Endothelial cell of hepatic sinusoid (primary cell): ENCODE data around the gene AFF3.
"Not testable (repeated sequence)": the region's sequence is repeated elsewhere in the genome, so short reads cannot be mapped to it uniquely, and the experiment has no call there.

Experiments
- in situ Hi-C: cut with HindIII; loops from 2 replicates; pipeline ENCODE4 v1.10.0; 2017; ENCODE audit warnings: low sequenced_read_pairs

The AFF3 gene

GRCh38 chr2:99776906-99777646 lies 365.3 kb downstream of the AFF3 start:
- in situ Hi-C loops = no loop called here

DNA sequence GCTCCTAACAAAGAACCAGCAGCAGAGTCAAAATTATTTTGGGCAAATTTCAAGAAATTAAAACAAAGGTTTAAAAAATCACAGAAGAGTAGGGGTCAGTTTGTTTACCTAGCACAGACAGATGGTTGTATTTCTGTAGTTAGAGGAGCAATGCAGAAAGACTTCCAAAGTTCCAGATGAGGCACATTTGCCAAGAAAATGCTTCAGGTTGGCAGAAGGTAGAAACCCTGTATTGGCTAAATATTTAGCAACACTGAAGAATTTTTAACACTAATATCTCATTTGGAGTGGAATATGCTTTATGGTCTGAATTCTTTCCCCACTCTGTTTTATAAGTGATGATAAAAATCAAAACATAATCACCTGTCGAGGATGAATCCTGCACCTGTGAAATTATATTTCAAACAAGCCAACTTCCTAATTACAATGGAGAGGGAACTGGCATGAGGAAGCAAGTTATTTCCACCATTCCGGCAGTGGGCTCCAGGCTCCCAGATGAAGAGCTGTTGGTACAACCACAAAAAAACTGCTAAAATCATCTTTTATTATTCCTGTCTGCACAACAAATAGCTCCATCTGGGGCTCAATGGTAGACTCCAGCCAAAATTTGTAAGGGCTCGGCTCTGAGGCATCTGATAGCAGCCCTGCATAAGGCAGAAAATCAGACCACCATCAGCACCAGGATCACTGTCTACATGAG lies 366.0 kb downstream of the AFF3 start:
- in situ Hi-C loops = no loop called here

DNA sequence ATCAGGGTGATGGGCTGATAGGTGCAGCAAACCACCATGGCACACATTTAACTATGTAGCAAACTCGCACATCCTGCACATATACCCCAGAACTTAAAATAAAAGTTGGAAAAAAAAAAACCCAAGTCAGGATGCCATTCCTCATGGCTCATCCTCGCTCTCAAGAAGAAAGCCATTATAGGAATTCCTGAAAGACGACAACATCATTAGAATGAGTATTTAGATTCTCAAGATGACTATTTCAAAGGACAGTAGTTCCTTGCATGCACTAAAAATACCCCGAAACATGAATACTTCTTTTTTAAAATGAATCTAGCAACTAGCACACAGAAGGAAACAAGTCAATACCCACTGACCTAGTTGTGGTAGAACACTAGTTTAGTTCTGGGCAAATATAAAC lies 366.8 kb downstream of the AFF3 start:
- in situ Hi-C loops = no loop called here

GRCh38 chr2:99773642-99774041 lies 368.7 kb downstream of the AFF3 start:
- in situ Hi-C loops = not testable (repeated sequence)

DNA sequence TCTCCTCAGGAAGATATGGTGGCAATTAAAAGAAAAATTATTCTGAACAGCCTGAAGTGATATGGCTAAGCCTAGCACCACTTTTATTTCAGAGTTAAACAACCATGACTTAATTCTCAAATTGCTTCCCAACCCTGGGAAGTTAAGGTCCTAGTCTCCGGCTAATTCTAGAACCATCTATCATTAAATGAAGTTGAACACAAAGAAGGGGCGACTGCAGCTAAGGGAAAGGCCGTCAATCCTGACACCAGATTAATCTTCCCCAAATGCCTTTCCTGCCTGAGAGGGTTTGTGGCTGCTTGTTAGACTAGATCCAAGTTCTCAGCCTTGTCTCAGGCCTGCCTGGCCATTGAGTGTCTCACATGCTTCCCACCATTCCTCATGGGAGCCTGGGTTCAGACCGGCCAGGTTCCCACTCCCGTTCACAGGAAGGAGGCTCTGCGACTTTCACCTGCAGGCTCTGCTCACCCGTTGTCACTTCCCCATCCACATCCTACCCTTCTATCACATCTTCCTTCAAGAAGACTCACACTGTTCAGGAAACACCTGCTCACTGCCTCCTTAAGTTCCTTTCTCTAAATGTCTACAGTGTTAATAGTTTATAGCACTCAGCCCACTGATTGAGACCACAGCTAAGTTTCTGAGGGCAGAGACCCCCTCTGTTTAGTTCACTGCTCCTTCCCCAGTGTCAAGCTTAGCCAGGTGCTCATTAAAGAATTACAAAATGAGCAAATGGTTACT lies 369.6 kb downstream of the AFF3 start:
- in situ Hi-C loops = no loop called here

- in situ Hi-C loops = no loop called here
Measured at GRCh38 chr2:99771681-99772333, 370.6 kb downstream of the AFF3 start.

DNA sequence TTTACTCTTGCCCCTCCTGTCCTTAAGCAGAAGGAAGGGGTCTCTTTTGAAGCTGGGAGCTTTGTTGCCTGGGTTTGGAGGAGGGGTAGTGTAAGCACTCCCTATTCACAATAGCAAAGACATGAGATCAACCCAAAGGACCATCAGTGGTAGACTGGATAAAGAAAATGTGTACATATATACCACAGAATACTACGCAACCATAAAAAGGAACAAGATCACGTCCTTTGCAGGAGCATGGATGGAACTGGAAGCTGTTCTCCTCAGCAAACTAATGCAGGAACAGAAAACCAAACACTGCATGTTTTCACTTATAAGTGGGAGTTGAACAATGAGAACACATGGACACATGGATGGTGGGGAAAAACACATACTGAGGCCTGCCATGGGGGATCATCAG lies 371.5 kb downstream of the AFF3 start:
- in situ Hi-C loops = no loop called here

DNA sequence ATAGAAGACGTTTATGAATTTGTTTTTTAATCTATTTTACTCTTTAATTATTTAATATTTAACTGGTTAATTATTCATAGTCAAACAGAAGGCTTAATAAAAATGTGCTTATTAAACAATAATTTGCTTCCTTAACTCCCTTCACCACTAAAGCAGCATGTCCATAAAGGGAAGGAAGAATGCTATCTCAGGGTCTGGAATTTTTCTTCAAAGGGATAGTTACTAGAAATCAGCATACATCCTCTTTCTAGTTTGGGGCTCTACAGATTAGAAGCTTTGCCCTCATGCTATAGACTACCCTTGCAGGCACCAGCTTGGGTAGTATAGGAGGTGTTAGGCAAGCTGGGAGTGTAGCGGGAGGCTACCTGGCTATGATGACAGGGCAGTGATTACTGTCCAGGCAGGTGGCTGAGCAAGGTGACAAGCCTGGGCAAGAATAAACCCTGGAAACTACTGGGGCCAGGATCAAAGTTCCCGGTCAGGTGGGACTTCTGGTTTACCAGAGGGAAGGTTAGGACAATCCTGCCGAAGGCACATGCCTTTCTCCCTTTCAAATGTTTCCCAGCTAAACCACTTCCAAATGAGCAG lies 376.6 kb downstream of the AFF3 start:
- in situ Hi-C loops = no loop called here

GRCh38 chr2:99763764-99764163 lies 378.6 kb downstream of the AFF3 start:
- in situ Hi-C loops = no loop called here

DNA sequence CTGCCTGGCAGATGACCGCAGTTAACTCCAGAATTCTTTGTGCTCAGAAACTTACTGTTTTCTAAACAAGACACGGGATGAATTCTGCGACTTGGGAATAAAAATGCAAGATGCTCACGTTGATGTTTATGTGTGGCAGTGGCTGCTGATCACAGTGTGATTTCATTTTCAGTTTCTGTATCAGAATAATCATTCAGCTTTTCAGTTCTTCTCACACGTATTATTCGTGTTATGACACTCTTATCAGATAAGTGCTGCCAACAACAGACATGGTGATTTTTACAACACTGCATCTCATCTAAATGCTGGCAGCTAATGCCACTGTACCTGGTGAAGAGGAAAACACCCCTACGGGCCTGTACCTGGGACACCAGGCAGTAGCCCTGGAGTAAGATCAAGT lies 379.7 kb downstream of the AFF3 start:
- in situ Hi-C loops = no loop called here

GRCh38 chr2:99757611-99758114 lies 384.7 kb downstream of the AFF3 start:
- in situ Hi-C loops = loop anchor here (5.0 kb wide), 1 partner anchor 85 kb away; no protein-coding TSS in a partner anchor

- in situ Hi-C loops = loop anchor here (5.0 kb wide), 1 partner anchor 84 kb away; no protein-coding TSS in a partner anchor
Measured at GRCh38 chr2:99756059-99756458, 386.3 kb downstream of the AFF3 start.

- in situ Hi-C loops = no loop called here
Measured at GRCh38 chr2:99754210-99754609, 388.2 kb downstream of the AFF3 start.

DNA sequence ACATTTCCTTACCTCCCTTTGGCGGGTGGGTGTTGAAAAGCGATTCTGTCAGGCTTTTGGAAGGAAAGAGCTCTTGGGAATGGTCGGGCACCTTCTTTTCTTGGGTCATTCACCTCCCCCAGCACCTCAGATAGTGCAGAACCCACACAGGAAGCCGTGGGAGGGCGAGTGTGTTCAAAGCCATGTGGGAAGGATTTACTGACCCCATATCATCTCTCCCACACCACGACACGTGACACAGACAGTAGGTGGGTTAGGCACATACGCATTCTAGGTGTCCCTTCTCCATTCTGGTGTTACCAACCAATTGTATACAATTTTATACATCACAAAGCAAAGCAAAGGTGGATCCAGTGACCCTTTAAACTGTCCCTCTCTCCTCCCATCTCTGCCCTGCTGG lies 388.9 kb downstream of the AFF3 start:
- in situ Hi-C loops = no loop called here

DNA sequence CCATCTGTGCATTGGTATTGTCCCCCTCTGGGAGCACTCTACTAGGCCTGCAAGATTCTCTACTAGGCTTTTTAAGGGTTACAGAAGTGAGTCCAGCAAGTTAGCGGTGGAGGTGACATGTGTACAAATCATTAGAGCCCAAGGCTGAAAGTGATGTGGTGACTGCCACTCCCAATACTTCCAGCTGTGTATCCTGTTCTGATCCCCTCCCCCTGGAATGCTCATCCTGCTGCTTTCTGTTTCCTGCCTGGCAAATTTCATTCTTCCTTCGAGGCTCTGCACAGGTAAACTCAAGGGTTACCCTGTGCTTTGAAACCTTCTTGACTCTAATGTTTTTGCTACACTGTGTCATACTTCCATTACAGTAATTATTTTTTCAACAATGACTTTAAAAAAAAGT lies 394.0 kb downstream of the AFF3 start:
- in situ Hi-C loops = no loop called here

- in situ Hi-C loops = no loop called here
Measured at GRCh38 chr2:99747842-99748241, 394.5 kb downstream of the AFF3 start.

DNA sequence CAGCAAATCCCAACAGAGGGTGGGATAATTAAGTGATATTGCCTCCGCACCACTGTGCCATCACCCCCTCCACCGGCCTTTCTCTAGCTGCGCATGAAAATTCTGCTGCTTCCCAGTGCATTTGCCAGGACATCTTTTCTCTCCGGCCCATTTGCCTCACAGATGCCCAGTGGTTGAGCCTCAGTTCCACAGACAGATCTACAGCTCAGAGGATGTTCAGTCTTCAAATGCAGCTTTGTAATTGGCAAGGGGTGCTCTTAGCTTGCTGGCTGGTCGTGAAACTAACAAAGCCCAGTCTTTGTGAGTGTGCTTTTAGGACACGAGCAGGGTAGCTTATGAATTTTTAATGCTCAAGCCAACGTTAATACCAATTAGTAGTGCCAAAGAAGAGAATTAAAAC lies 399.2 kb downstream of the AFF3 start:
- in situ Hi-C loops = no loop called here

DNA sequence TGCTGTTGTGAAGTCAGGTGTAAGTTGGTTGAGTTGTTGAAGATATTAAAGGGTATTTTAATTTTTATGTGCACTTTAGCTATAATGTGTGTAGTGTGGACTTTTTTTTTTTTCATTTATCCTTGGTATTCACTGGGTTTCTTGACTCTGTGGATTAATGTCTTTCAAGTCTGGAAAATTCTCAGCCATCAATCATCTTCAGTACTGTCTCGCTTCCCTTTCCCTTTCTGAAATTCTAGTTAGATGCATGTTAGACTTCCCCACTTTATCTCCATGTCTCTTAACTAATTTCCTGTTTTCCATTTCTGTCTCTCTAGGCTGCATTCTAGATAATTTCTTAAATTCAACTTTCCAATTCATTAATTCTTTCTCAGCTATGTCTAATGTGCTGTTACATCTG lies 404.9 kb downstream of the AFF3 start:
- in situ Hi-C loops = loop anchor here (5.0 kb wide), 1 partner anchor 85 kb away; no protein-coding TSS in a partner anchor

DNA sequence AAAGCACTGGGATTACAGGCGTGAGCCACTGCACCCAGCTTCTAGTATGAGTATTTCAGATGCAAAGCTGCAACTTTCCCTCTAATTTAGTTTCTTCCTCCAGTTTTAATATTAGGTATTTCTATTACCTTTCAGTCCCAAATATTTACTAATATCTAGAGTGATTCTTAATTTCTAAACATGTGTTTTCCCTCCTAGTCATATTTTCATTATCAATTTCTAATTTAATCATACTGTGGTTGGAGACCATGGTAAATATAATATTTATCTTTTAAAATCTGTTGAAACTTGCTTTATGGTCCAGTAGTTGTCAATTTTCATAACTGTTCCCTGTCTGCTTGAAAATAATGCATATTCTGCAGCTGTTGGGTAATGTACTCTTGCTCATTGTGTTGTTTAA lies 406.6 kb downstream of the AFF3 start:
- in situ Hi-C loops = loop anchor here (5.0 kb wide), 1 partner anchor 83 kb away; no protein-coding TSS in a partner anchor

DNA sequence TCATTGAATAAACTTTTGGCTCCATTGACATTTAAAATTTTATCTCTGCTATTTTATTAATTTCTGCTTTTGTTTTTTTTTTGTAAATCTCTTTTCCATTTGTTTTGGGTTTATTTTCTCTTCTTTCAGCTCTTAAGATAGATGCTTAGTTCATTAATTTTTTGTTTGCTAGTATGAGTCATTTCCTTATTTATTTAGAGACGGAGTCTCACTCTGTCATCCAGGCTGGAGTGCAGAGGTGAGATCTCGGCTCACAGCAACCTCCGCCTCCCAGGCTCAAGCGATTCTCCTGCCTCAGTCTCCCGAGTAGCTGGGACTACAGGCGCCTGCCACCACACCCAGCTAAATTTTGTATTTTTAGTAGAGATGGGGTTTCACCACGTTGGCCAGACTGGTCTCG lies 407.1 kb downstream of the AFF3 start:
- in situ Hi-C loops = loop anchor here (5.0 kb wide), 1 partner anchor 83 kb away; no protein-coding TSS in a partner anchor
